K562 (cell line): ENCODE data around the gene TESMIN. TPM values are rescaled to one million over a fixed set of nuclear protein-coding genes. Genes with fewer than 3 reads are reported as not detected.

Experiments used
- ATAC-seq: fragments of 200-7000 bp; cut with Tn5 transposase; 3 replicates; pipeline ENCODE4 v1.9.1; 2020; ENCODE audit warnings: moderate library complexity
- BruUV-seq: library from RNA; stranded (reverse); fragments of 400-500 nt; replicated peaks from 2 replicates; lab custom pipeline; 2021; lab: Mats Ljungman, UMichigan
- CTCF ChIA-PET: fragments of 300-600 bp; formaldehyde crosslinking; extraction: SDS; loops from one replicate; lab custom pipeline; 2021; ENCODE audit warnings: low intra/inter-chr PET ratio; lab: Yijun Ruan, JAX
- POLR2A ChIA-PET: fragments of 300-600, 350-650 bp; sonication (Branson Sonifier 250); formaldehyde crosslinking; extraction: SDS; loops from one replicate; lab custom pipeline; 2021; ENCODE audit warnings: antibody characterized with exemption, inconsistent platforms; lab: Yijun Ruan, JAX
- DNase-seq, 4 experiments: peaks; one replicate each; pipeline versions ENCODE4 v3.0.0 to v3.0.0-alpha.2; 2011 to 2018; ENCODE audit warnings: low spot score in 3 of 4, mixed read lengths in 3 of 4; ENCODE audit errors: extremely low read depth in 1 of 4
- FAIRE-seq: peaks from 2 replicates; lab custom pipeline; 2011; peaks lifted over from hg19 to GRCh38; lab: Jason Lieb, UNC
- H2AFZ ChIP-seq: 2 replicates; pipeline ENCODE4 v1.6.0; 2011; ENCODE audit warnings: low read depth, low read length, control low read depth, inconsistent platforms
- H3K27ac ChIP-seq: fragments of 200-600 bp; 3 replicates; pipeline ENCODE4 v1.8.0; 2011; ENCODE audit warnings: low read depth, mild to moderate bottlenecking, control low read depth, inconsistent platforms, low read length, moderate library complexity, mixed read lengths; ENCODE audit errors: extremely low read depth
- H3K27me3 ChIP-seq, 2 experiments: fragments of 300-600 bp in 1 of 2; 2 replicates in 1 of 2; 3 replicates in 1 of 2; pipeline versions ENCODE4 v1.6.0 to v1.8.0; 2011; ENCODE audit warnings: inconsistent platforms in 2 of 2, low read length in 2 of 2, mild to moderate bottlenecking in 1 of 2, mixed read lengths in 1 of 2, moderate library complexity in 1 of 2; ENCODE audit not compliant: control insufficient read depth in 2 of 2, insufficient read depth in 2 of 2
- H3K36me3 ChIP-seq: fragments of 300-600 bp; 3 replicates; pipeline ENCODE4 v1.8.0; 2011; ENCODE audit warnings: mild to moderate bottlenecking, low read length, inconsistent platforms; ENCODE audit not compliant: control insufficient read depth, insufficient read depth
- H3K4me1 ChIP-seq, 2 experiments: fragments of 200-600 bp in 1 of 2; replicated peaks in 1 of 2; 2 replicates in 1 of 2; 3 replicates in 1 of 2; pipeline versions ENCODE4 v1.5.1 to v1.8.0; 2011; ENCODE audit warnings: inconsistent platforms in 2 of 2, low read length in 2 of 2, mild to moderate bottlenecking in 1 of 2, mixed read lengths in 1 of 2, moderate library complexity in 1 of 2; ENCODE audit not compliant: control insufficient read depth in 2 of 2, insufficient read depth in 2 of 2
- H3K4me2 ChIP-seq: 2 replicates; pipeline ENCODE4 v1.6.1; 2011; ENCODE audit warnings: low read length, control low read depth, inconsistent platforms, mixed read lengths; ENCODE audit not compliant: insufficient read depth
- H3K4me3 ChIP-seq: fragments of 200-600 bp; sonication (generic), shearing (Covaris generic); 2 replicates; pipeline ENCODE4 v1.5.1; 2016; ENCODE audit warnings: control low read depth, inconsistent platforms
- H3K79me2 ChIP-seq: fragments of 200-600 bp; 3 replicates; pipeline ENCODE4 v1.8.0; 2011; ENCODE audit warnings: low read length, inconsistent platforms; ENCODE audit not compliant: control insufficient read depth, insufficient read depth
- H3K9ac ChIP-seq, 2 experiments: 2 replicates each; pipeline versions ENCODE4 v1.6.0 to v1.6.1; 2011; ENCODE audit warnings: low read depth in 2 of 2, low read length in 2 of 2, control low read depth in 1 of 2, inconsistent platforms in 1 of 2, mild to moderate bottlenecking in 1 of 2, mixed read lengths in 1 of 2; ENCODE audit not compliant: insufficient read depth in 1 of 2
- H3K9me1 ChIP-seq: one replicate; pipeline ENCODE4 v1.6.0; 2011; ENCODE audit warnings: inconsistent platforms, mild to moderate bottlenecking, low read length, moderate library complexity; ENCODE audit not compliant: control insufficient read depth, insufficient read depth
- H3K9me3 ChIP-seq: replicated peaks from 2 replicates; pipeline ENCODE4 v1.5.1; 2011; ENCODE audit warnings: low read depth, low read length, inconsistent platforms; ENCODE audit not compliant: control insufficient read depth, insufficient read depth
- H4K20me1 ChIP-seq: replicated peaks from 2 replicates; pipeline ENCODE4 v1.6.1; 2011; ENCODE audit warnings: low read length, inconsistent platforms, mixed read lengths; ENCODE audit not compliant: control insufficient read depth, insufficient read depth
- CTCF ChIP-seq, 3 experiments: IDR thresholded peaks in 2 of 3; conservative IDR thresholded peaks in 1 of 3; 2 replicates each; pipeline ENCODE4 v1.5.1; 2011 to 2012; ENCODE audit warnings: low read length in 3 of 3, mild to moderate bottlenecking in 3 of 3, control low read depth in 2 of 3, improper control_type of control experiment in 1 of 3, inconsistent platforms in 1 of 3, low read depth in 1 of 3, mixed read lengths in 1 of 3, moderate library complexity in 1 of 3; ENCODE audit not compliant: insufficient read depth in 2 of 3
- RB1 ChIP-seq: fragments of 450-650 bp; IDR thresholded peaks from 2 replicates; pipeline ENCODE4 v1.6.1; 2017; ENCODE audit warnings: low read depth, mild to moderate bottlenecking
- THRB ChIP-seq: fragments of 450-650 bp; formaldehyde crosslinking; conservative IDR thresholded peaks from 2 replicates; pipeline ENCODE4 v1.4.0; 2022; ENCODE audit warnings: mild to moderate bottlenecking, missing genetic modification characterization
- ZHX1 ChIP-seq: fragments of 150-350 bp; conservative IDR thresholded peaks from 2 replicates; pipeline ENCODE4 v1.6.1; 2014; ENCODE audit warnings: low read length
- ZNF146 ChIP-seq: IDR thresholded peaks from one replicate; pipeline ENCODE4 v1.6.1; 2018; ENCODE audit warnings: missing compliant biosample characterization; ENCODE audit not compliant: unreplicated experiment
- ZNF778 ChIP-seq: fragments of 450-650 bp; formaldehyde crosslinking; IDR thresholded peaks from 2 replicates; pipeline ENCODE4 v1.4.0; 2020; ENCODE audit warnings: mild to moderate bottlenecking, moderate library complexity
- WGBS: fragments of 100-300 bp; shearing (Covaris generic); methylation state at CpG from one replicate; pipeline ENCODE4 v1.1.6; 2016; ENCODE audit warnings: low coverage, mixed read lengths; ENCODE audit not compliant: insufficient coverage; ENCODE audit errors: missing lambda C conversion rate; 5-methylcytosine and 5-hydroxymethylcytosine counted together
- in situ Hi-C: fragments of 300-500 bp; cut with MboI; formaldehyde crosslinking; loops from 4 replicates; pipeline ENCODE4 v1.15.0; 2018; ENCODE audit warnings: inconsistent platforms, mixed read lengths
- intact Hi-C: fragments of 100-400 bp; cut with micrococcal nuclease; formaldehyde crosslinking; loops from 2 replicates; pipeline ENCODE4 v1.14.2; 2022
- polyA plus RNA-seq, 8 experiments: library from polyadenylated mRNA; depleted of rRNA in 4 of 8; stranded (reverse) in 5 of 8; unstranded in 3 of 8; fragments of >200 nt; fragmentation: Nextera tagmentation in 2 of 8; fragmentation: Illumina TruSeq in 1 of 8; extraction: Ambion mirVana in 2 of 8; extraction: Trizol in 1 of 8; gene quantifications; 2 replicates each; pipeline versions ENCODE4 v1.2.1 to v1.2.3, GENCODE V29; 2011 to 2014; ENCODE audit warnings: inconsistent platforms in 1 of 8, missing spikeins in 1 of 8
- total RNA-seq, 7 experiments: library from RNA; depleted of rRNA in 6 of 7; stranded (reverse); fragments of >200 nt in 6 of 7; fragmentation: Illumina TruSeq in 2 of 7; extraction: Trizol in 2 of 7; gene quantifications; 2 replicates each; pipeline versions ENCODE4 v1.2.1 to v1.2.3, GENCODE V29; 2011 to 2021; ENCODE audit warnings: low replicate concordance in 1 of 7

Gene TESMIN
- total and polyA plus RNA-seq, 9 of the 15 experiments (the other 6 are each of a cell fraction or from before 2014, with no cell fraction given), result 8.9 to 50.5 (median 15.0) TPM

- ChIA-PET POLR2A (interaction anchor here (0.5 to 1.4 kb wide), 2 partner anchors 10 to 93 kb away, joined by 3 read pairs; no protein-coding TSS in a partner anchor), CTCF (interaction anchor here (0.7 kb wide), 1 partner anchor 166 kb away, joined by 6 read pairs; no protein-coding TSS in a partner anchor)
- Histone ChIP-seq H3K79me2 (no peaks in the 10 kb centered on the region), H2AFZ (no peak overlapping the region), H4K20me1 (no peaks in the 10 kb centered on the region), H3K27ac (no peak overlapping the region), H3K9me1 (no peaks in the 10 kb centered on the region), H3K4me1 (peaks cover 0 to 6% of the 10 kb centered on the region in 2 experiments; a peak in 2 of 5 replicates), H3K9me3 (no peaks in the 10 kb centered on the region), H3K4me2 (no peak overlapping the region), H3K36me3 (peaks cover 34% of the 10 kb centered on the region; the same call in 2 of the 3 replicates), H3K4me3 (no peak overlapping the region), H3K27me3 (no peaks in the 10 kb centered on the region), H3K9ac (peak overlapping the region in 1 of 2 experiments; percentile 55; a peak in 2 of 4 replicates)
- ATAC-seq (peak; percentile 91), FAIRE-seq (peak; percentile 42), DNase-seq (peak; percentile 49 to 65 (median 58))
- intact Hi-C loops, result loop anchor here (5.0 kb wide), 1 partner anchor 156 kb away; no protein-coding TSS in a partner anchor
- in situ Hi-C loops, result no loop called here
- BruUV-seq, result no TSS peak
- WGBS, result 55% methylated on average over 17 of the region's 23 CpGs
- TF ChIP-seq RB1, result 0 out of 2 replicates have a peak, but pooled peaks have one; percentile 38
- TF ChIP-seq CTCF (IDR thresholded peaks at IDR 0.05 in 2 of 3, conservative IDR thresholded peaks at IDR 0.05 in 1 of 3; ENCODE audit: insufficient read depth in 2 of 3, low read depth in 1 of 3, low read length in 3 of 3), result peak; percentile 66 to 85 (median 69)
- TF ChIP-seq ZNF146 (CRISPR knock-in tag), result no peak
- TF ChIP-seq ZHX1, result no peak
- no peak for TF ChIP-seq THRB
- TF ChIP-seq ZNF778 (CRISPR knock-in tag), result no peak
Observed at GRCh38 chr11:68798221-68798813, 47.0 kb upstream of the TESMIN start.
